GM18519 (cell line): ENCODE measurements around the gene PUS10.
A peak's percentile ranks its signal among the peaks of the same experiment; 100 is the strongest.

Experiments used
- ATAC-seq: cut with Tn5 transposase; IDR thresholded peaks from one replicate; pipeline ENCODE4 v1.9.1; 2021; ENCODE audit warnings: mild to moderate bottlenecking, moderate library complexity; ENCODE audit not compliant: unreplicated experiment, low FRiP score

The PUS10 gene

DNA sequence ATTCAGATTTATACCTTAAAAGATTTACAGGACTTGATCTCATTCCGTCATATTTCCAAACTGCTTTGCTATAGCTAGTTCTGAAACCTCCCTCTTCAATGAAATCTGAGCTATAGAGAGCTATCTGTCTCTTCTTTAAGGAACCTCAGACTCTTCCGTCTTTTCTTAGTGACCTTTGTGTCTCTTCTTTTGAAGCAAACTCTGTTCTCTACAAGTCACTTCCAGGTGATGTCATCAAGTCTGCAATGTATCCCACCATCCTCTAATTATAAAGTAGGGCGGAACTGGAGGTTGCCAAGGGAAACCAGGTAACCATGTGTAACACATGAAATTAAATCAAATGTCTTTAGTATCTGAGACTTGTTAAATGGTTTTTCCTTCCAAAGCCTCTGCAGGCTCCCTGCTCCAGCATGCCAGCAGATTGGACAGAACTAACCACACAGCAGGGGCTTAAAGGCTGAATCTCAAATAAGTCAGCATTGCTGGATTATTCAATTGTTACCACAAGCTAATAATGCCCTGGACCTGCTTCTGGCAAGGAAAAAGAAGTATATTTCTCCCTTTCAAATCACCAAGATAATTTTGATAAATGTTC, 41.7 kb downstream of the PUS10 start:
- no peak for ATAC-seq

DNA sequence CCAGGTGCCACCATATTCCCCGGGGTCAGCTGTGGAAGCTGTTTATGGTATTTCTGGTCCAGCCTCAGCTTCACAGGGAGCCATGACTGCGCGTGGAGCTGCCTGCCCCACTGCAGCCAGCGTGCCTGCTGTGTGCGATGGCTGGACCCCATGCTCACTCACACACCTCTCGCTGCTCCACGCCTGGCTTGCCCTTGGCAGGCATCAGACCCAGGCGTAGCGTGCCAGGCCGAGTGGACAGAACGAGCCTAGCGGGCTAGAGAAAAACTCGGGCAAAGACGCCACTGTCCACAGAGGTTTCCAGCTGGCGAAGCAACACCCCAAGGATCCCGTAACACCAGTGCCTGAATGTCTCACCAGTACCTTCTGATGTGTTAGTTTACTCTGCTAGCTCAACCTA, 43.4 kb downstream of the PUS10 start:
- ATAC-seq = no peak

DNA sequence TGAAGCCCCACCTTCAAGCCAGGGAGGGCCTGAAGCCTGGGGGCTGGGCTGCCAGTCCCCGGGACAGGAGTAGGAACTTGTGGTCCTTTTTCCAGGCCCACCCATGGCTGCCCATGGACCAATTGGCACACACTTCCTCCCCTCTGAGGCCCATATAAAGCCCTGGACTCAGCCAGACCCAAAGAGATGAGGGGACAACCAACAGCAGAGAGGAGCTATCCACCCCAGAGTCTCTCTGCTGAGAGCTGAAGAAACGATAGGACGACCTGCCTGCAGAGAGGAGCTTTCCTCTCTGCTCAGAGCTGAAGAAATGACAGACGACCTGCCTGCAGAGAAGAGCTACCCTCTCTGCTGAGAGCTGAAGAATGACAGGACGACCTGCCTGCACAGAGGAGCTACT, 44.4 kb downstream of the PUS10 start:
- ATAC-seq = no peak

DNA sequence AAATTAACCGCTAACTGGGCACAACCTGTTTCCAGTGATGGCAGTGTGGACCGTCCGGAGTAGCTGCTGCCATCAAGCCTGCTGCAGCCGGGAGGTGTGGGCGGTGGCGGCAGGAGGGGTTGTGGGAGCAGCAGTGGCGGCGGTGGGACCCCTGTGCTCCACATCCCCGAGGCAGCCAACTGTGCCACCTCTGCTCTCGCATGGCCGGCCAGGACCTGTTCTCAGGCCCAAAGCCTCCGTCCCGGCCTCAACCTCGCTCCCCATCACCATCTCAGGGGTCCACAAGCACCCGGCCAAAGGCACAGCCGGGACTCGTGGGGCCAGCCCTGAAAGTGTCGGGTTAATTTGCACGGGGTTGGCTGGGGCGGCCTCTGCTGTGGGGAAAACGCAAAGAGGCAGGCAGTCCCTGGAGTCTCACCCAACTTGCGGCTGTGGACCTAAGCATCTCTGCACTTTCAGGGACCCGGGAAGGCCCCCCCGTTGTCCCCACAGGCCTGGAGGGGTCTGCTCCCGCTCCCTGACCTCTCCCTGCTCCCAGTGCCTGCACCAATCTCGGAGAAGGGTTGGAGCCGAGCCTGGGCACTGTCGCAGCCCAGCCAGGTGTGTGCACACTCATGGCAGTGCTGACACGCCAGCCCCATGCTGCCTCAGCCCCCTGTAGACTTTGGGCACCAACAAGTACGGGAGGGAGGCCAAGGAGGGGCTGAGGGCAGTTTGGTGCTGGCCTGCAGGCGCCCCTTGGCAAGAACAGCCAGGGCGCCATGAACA, 45.0 kb downstream of the PUS10 start:
- no peak for ATAC-seq

DNA sequence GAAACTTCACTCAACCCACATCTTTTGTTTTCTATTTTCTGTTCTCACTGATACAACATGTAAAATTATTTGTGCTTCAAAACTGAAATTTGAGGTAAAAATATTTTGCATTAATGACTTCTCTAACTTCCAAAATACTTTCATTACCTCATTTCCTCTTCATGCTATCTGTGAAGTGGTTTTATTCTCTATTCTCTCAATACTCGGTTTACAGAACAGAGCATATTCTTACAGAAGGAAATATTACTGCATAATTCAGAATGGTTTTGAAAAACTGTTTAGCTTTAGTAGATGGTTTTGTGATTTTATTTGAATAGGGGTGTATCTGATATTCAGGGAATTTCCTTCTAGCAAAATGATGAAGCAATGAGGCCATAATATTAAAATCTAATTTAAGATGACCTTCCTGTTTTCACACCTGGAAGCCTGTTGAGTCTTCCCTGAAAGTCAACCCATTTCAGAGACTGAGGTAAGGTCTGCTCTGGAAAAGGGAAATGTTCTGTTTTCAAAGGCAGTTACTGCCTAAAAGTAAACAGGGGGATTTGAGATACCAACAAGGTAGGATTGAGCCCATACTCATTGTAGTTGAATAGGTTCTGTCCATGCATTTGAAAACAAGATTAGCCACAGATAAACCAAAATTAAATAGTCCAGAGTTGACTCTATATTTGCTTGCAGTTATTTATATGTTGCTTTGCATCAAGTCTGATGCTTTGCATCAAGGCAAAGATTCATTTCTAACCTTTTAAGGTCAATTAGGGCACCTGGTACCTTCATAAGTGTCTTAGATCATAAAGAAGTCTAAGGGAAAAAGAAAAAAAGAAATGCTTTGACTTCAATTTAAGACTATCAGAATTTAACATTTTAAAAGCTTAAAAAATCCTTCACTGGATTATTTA, 51.3 kb downstream of the PUS10 start:
- peak; percentile 49 for ATAC-seq

DNA sequence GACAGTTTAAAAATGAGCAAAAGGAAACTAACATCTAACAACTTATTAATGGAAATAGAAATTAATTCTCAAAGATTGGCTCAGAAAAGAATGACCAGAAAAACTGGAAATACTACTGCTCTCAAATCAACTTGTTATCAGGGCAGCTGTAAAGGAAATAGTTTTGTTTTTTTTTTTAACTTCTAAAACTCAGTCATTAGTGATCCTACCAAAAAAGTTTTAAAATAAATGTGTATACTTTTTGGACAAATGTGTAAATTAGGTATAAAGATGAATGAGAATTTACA, 52.6 kb downstream of the PUS10 start:
- ATAC-seq = no peak

DNA sequence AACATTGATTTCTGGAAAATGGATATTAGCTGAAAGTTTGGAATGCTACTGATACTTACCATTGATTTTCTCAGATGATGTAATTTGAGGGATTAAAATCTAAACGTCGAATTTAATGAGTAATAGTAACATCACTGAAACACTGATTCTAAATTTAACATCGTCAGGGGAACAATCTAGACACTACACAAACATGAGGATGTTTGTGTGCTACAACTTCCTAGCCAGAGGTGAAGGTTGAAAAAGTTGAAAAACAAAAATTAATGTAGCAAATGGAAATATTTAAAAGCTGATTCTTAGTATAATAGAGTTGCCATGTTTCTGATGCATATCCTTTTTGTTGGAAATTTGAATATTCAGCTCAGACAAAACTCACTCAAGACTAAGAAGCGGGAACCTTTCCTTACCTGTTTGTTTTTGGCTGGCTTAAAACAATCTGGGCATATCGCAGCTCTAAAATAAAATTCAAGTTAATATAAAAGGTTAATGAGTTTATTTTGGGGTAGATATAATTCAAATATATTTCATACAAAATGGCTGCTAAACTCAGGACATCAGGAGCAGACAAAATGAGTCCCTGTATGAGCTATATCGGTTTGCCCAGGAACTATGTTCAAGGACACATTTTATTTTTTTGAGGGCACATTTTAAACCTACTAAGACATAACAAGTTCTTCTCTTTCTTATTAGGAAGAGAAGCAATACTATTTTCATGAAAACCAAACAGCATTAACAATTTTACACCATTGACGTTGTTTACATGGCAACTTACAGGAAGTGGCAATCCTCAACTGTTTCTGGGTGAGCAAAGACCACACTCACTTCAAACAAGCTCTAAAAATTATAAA, 53.2 kb downstream of the PUS10 start:
- no peak for ATAC-seq

DNA sequence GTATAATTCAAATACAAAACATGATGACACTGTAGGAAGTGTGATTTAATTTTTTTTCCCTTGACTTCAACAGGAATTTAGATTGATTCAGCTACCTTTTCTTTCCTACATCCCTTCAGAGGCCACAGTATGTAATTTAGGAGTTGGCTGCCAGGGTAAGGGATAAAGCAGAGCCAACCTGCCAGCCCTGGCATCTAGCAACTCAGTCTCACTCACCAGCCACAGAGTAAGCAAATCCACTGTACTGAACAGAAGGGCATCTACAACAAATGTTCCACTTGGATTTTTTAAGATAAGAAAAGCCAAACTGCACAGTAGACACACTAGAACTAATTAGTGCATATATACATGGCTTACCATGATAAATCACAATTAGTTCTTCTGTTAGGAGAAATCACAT, 54.9 kb downstream of the PUS10 start:
- ATAC-seq = no peak

DNA sequence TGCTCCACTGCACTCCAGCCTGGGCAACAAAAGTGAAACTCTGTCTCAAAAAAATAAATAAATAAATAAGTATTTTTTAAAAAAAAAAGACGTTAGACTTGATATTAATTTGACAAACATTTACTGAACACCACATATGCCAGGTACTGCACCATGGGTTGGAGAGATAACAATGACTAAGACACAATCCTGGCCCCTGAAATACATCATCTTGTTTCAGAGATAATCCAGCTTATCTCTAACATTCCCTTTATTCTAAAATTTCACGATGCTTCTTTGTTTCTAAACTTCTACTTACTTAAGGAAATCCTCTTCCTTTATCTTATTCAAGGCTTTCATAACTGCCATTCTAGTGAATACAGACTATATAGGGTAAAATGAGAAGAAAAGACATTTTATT, 55.5 kb downstream of the PUS10 start:
- ATAC-seq = no peak

DNA sequence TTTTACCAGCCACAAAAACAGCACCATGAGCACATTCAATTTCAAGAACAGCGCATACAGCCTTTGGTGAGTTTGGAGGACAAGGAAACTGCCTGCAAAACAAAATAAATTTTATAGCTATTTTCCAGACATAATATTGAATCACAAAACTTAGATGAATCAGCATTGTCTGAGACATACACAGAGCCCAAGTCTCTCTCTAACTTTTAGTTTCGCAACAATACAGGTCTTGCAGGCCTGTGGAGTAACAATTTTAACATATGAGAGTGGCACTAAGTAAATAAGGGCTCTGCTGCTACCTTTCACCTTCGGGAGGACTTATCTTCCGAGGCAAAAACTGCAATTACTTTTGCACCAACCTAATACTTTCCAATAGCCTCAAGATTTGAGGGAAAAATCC, 56.6 kb downstream of the PUS10 start:
- ATAC-seq = no peak

DNA sequence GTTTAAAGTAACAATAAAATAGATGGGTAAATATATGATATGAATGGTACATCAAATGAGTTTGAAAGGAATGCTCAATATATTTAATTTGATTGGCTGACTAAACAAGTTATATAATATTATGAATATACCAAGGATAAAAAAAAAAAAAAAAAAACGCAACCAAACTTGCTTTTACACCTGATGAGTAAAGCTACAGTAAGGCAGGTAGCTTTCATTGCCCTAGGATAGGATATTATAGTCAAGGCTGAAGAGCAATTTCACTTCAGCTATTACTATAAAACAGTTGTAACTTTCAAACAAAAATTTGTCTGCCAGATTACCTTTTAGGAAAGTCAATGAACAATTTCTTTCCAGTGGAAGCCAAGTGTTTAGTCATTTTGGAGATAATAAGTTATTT, 57.3 kb downstream of the PUS10 start:
- no peak for ATAC-seq

DNA sequence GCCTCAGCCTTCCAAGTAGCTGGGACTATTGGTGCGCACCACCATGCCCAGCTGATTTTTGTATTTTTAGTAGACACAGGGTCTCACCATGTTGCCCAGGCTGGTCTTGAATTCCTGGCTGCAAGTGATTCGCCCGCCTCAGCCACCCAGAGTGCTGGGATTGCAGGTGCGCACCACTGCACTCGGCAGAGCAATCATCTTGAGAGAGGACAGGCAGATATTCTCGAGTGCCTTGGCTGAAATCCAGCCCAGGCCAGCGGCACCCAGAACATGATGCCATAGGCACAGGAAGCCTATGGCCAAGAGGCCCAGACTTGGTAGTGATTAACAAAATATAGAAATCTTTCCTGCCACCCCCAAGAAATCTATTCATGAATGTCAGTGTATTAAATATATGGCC, 58.6 kb downstream of the PUS10 start:
- ATAC-seq = no peak

DNA sequence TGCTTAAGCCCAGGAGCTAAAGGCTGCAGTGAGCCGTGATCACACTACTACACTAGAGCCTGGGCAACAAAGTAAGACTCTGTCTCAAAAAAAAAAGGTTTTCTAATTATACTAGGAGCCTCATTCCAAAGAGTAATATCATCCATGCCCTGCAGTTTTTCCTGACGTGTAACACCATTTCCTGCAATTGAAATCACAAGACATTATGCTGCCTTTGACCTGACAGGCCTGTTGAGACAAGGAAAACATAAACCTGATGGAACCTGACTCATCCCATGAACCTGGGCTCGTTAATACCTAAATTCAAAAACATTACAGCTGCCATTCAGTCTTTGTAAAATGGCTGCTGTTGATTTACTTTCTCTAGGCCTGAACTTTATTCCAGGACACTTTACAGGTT, 59.3 kb downstream of the PUS10 start:
- no peak for ATAC-seq

DNA sequence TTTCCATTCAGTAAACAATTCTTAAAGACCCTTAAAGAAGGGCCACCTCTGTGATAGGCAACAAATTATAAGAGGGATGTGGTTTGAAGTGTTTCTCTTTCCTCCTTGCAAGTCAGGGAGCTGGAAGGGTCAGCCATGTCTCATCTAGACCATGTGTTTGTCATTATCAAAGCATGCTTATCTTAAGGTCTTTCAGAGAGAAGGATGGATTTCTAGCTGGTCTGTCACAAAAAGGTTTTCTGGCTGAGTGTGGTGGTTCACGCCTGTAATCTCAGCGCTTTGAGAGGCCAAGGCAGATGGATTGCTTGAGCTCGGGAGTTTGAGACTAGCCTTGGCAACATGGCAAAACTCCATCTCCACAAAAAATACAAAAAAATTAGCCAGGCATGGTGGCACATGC, 59.7 kb downstream of the PUS10 start:
- ATAC-seq = no peak

DNA sequence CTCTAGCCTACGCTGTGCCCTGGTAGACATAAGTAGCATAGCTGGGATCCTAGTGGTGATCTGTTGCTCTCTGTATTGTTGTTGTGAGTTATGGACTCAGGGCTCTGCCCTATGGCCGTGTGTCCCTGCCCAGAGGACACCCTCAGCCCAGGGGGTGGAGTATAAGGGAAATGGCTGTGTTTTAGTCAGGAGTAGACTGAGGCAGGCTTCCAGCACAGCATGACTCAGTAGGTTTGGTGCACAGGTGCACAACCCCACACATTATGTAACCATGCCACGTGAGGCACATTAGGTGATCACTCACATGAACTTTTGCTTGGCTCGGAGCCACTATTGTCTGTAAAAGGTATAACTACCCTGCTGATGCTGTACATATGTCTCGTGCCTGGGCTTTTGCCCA, 60.4 kb downstream of the PUS10 start:
- ATAC-seq = no peak

DNA sequence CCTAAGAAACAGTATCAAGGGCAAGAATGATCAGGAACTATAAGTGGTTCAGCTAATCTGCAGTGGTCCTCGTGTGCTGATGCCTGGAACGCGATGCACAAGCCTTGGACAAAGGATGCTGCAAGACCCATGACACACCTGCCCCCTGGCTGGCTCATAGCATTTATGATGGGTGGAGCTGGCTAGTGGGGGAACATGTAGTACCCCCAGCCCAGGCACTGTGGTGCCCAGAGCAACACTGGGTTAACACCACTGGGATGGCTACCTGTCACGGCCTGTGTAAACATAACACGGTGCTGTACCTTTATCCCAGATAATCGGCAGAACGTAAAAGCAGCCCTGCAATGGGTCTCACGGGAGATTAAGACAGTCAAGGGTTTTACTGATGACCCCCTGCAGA, 60.8 kb downstream of the PUS10 start:
- ATAC-seq = no peak

DNA sequence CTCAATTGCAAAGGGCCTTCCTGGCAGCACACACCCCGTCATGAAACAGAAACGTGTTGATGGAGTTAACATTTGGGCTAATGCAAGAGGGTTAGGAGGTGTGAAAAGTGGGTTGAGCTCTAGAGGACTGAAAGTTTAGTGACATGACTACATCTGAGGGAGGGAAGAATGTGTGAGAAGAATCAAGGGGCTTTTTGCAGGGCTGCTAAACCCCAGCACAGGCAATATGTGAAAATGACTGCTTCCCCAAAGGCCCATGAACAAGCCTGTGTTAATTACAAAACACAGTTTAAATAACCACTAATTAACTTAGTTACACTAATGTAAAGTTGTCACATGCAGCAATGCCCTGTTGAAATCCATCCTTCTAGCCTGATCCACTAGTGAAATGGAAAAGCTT, 63.9 kb downstream of the PUS10 start:
- no peak for ATAC-seq

DNA sequence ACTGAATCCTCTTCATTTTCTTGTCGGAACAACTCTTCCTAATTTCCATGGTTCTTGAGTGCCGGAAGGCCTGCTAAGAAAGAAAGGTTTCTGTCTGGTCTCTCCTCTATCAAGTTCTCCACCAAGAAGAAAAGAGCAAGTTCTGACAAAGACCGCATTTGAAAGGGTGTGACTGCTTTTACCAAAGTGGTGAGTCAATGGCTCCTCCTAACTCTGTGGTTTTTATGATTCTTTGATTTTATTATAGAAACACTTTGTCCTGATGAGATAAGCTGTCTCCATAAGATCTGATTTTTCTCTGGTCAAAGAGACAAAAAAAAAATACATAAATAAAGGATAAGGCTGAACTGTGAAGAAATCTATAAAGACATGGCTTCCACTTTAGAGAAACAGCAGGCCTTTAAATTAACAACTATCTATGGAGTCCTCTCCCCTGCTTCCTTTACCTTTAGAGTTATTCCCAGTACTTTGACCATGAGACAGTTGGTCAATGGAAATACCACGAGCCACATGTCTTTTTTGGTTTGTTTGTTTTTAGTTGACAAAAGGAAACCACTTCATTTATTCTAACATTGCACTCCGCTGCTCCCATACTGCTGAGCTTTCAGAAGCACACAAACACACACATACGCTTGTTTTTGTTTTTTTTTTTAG, 69.0 kb downstream of the PUS10 start:
- ATAC-seq = no peak

DNA sequence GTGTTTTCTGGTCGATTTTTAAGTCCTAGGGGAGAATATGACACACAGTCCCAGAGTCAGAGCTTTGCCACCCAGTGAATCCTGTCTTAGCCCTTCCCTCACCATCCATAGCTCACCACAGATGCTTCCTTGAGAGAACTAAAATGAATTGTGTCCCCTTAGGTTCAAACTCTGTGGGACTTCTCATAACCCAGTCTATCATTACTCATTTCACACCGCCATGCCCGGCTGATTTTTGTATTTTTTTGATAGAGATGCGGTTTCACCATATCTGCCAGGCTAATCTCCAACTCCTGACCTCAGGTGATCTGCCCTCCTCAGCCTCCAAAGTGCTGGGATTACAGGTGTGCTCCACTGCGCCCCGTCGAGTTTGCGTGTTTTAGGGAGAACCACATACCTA, 69.9 kb downstream of the PUS10 start:
- ATAC-seq = no peak

DNA sequence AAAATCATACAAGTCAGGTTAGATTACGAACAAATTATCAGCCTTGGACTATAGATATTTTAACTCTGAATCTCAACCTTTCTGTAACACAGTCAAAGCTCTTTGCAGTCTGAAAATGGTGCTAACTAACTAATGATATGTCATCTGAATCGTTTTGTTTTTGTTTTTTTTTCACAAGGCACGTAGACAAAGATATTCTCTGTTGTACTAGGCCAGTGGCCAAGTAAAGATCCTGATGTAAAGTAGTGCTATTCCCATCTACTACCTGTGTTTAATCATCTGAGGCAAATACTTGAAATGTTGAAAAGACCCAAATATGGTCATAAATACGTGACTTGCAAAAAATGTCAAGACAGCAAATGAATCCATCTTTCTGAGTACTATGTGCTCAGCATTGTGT, 71.0 kb downstream of the PUS10 start:
- no peak for ATAC-seq
